ENCODE data around the gene SPDYC.

Gene SPDYC

DNA sequence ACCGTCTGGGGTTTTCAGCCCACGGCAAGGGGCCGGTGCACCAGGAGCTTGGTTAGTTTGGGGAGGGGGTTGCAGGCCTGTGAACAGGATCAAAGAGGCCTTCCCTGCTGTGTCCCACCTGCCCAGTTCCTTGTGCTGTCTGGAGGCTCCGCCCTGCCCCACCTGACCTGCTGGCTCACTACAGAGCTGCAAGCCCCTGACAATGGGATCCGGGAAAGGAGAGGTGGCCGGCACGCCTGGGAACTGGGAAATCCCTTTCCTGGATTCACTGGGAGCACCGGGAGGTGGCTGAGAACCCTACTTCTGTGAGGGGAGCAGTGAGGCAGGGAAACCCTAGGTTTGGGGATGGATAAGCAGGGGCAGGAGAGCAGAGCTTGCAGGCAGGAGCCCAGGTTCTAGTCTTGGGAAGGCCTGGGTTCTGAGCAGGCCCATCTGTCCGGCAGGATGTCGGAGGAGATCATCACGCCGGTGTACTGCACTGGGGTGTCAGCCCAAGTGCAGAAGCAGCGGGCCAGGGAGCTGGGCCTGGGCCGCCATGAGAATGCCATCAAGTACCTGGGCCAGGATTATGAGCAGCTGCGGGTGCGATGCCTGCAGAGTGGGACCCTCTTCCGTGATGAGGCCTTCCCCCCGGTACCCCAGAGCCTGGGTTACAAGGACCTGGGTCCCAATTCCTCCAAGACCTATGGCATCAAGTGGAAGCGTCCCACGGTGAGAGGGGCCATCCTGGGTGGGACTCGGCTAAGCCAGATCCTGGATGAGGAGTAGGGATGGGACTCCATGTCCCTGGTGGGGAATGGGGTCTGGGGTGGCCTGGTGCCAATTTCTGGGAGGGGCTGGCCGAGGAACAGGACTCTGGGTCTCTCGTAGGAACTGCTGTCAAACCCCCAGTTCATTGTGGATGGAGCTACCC lies 12.5 kb downstream of the SPDYC start:
- H3K4me3 ChIP-seq (replicated peaks in 1 of 2; ENCODE audit: low read depth in 2 of 2, low read length in 2 of 2): peak overlapping the region; percentile 86 to 89
- DNase-seq (ENCODE audit: low read depth in 2 of 2): peak; percentile 24 to 27
- TF ChIP-seq, protein P1, sequence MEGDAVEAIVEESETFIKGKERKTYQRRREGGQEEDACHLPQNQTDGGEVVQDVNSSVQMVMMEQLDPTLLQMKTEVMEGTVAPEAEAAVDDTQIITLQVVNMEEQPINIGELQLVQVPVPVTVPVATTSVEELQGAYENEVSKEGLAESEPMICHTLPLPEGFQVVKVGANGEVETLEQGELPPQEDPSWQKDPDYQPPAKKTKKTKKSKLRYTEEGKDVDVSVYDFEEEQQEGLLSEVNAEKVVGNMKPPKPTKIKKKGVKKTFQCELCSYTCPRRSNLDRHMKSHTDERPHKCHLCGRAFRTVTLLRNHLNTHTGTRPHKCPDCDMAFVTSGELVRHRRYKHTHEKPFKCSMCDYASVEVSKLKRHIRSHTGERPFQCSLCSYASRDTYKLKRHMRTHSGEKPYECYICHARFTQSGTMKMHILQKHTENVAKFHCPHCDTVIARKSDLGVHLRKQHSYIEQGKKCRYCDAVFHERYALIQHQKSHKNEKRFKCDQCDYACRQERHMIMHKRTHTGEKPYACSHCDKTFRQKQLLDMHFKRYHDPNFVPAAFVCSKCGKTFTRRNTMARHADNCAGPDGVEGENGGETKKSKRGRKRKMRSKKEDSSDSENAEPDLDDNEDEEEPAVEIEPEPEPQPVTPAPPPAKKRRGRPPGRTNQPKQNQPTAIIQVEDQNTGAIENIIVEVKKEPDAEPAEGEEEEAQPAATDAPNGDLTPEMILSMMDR (IDR thresholded peaks at IDR 0.05; ENCODE audit: low read depth, low read length): no peak

DNA sequence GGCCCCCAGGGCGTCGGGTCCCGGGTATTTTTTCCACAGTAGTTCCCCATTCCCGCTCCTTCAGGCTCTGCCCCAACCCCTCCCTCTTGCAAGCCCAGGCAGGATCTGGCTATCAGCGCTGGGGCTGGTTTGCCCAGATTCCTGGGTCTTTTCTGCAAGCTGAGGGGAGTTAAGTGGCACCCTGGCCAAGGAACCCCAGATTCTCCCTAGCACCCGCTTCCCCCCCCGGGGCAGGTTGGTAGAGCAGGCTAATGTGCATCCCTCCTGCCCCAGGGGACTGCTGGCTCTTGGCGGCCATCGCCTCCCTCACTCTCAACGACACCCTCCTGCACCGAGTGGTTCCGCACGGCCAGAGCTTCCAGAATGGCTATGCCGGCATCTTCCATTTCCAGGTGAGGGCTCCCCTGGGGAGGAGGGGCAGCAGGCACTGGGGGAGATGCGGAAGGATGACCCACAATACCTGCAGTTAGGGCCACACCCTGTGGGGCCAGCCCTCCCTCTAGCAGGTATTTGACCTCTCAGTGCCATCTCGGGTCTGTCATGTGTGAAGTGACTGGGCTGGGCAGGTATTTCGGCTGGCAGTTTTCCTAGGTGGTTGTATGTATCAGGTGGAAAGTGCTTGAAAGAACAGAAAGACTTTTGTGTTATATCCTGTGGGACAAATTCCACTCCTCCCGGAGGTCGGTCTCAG lies 13.3 kb downstream of the SPDYC start:
- TF ChIP-seq, protein P1 (IDR thresholded peaks at IDR 0.05; ENCODE audit: low read depth, low read length): no peak
- peak overlapping the region; percentile 86 to 89 for H3K4me3 ChIP-seq (replicated peaks in 1 of 2; ENCODE audit: low read depth in 2 of 2, low read length in 2 of 2)
- DNase-seq (ENCODE audit: low read depth in 2 of 2): no peak

DNA sequence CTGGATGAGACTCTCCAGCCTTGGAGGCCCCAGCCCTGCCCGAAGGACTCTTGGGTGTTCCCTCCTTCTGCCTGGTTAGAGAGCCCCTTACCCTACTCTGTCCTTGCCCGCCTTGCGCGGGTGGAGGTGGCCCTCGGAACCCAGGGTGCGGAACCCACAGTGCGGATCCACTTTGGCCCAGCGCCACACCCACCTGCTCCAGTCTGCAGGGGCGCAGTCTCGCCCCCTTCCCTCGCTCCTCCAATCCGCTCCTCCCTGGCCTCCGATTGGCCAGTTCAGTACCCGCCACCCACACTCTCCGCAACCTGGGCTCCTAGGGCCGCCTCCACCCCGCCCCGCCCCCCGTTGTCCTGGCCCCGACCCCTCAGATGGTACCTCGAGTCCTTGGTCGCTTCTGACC lies 14.1 kb downstream of the SPDYC start:
- H3K4me3 ChIP-seq (replicated peaks in 1 of 2; ENCODE audit: low read depth in 2 of 2, low read length in 2 of 2): no peak overlapping the region
- DNase-seq (ENCODE audit: low read depth in 2 of 2): no peak
- TF ChIP-seq, protein P1 (IDR thresholded peaks at IDR 0.05; ENCODE audit: low read depth, low read length): no peak

DNA sequence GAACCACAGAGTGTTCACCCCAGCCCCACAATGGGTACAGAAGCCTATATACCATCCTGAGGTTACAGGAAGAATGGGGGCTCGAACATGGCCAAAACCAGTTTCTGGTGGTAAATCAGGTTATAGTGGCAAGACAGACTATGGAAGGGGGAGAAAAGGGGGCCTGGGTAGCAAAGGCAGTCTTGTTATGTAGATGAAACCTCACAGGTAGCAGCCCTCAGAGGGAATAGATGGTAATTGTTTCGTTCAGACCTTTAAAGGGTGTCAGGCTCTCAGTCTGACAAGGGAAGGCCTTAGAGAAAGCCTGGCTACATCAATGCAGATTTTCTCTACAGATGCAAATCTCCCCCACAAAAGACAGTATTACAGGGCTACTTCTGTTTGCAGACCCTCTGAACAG lies 15.1 kb downstream of the SPDYC start:
- TF ChIP-seq, protein P1 (IDR thresholded peaks at IDR 0.05; ENCODE audit: low read depth, low read length): no peak
- DNase-seq (ENCODE audit: low read depth in 2 of 2): no peak
- H3K4me3 ChIP-seq (replicated peaks in 1 of 2; ENCODE audit: low read depth in 2 of 2, low read length in 2 of 2): no peak overlapping the region

DNA sequence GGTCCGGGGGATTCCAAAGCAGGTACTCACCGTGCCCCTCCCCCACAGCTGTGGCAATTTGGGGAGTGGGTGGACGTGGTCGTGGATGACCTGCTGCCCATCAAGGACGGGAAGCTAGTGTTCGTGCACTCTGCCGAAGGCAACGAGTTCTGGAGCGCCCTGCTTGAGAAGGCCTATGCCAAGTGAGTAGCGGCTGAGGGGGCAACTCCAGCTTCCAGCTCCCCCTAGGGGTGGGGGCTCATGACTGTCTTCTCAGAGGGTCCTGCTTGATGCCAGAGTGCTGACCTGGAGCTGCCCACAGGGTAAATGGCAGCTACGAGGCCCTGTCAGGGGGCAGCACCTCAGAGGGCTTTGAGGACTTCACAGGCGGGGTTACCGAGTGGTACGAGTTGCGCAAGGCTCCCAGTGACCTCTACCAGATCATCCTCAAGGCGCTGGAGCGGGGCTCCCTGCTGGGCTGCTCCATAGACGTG lies 15.9 kb downstream of the SPDYC start:
- no peak for DNase-seq (ENCODE audit: low read depth in 2 of 2)
- TF ChIP-seq, protein P1 (IDR thresholded peaks at IDR 0.05; ENCODE audit: low read depth, low read length): no peak
- H3K4me3 ChIP-seq (replicated peaks in 1 of 2; ENCODE audit: low read depth in 2 of 2, low read length in 2 of 2): no peak overlapping the region

DNA sequence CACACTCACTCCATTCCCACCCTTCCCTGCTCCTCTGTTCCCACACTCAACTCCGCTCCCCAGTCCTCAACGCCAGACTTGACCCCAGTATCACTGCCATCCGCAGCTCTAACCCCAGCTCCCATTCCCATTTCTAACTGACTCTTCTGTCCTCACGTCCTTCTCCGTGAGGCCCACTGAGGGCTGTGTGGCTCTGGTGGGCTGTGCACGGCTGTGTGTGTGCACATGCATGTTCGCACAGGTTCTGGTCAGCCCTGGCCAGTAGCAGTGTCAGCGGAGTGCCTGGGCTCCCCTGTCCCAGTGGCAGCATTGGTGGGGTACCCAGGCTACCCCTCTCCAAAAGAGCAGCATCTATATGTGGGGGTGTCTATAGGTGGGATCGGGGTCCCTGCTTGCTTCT lies 16.7 kb downstream of the SPDYC start:
- no peak overlapping the region for H3K4me3 ChIP-seq (replicated peaks in 1 of 2; ENCODE audit: low read depth in 2 of 2, low read length in 2 of 2)
- TF ChIP-seq, protein P1 (IDR thresholded peaks at IDR 0.05; ENCODE audit: low read depth, low read length): no peak
- DNase-seq (ENCODE audit: low read depth in 2 of 2): no peak

Measured in cardiac fibroblast (primary cell).